Fibroblast of upper back skin (primary cell): ENCODE measurements around the gene STH.
"Not testable (repeated sequence)": the region's sequence is repeated elsewhere in the genome, so short reads cannot be mapped to it uniquely, and the experiment has no call there.

Source experiments
- DNase-seq: peaks from one replicate; pipeline ENCODE4 v3.0.0-alpha.2; 2013

STH gene

GRCh38 chr17:45987706-45988105 is 11.3 kb upstream of the STH start:
- DNase-seq = no peak

- DNase-seq = no peak
These were observed 9.3 kb upstream of the STH start for GRCh38 chr17:45989759-45990158.

- no peak for DNase-seq
These were observed 8.2 kb upstream of the STH start for GRCh38 chr17:45990886-45991285.

DNA sequence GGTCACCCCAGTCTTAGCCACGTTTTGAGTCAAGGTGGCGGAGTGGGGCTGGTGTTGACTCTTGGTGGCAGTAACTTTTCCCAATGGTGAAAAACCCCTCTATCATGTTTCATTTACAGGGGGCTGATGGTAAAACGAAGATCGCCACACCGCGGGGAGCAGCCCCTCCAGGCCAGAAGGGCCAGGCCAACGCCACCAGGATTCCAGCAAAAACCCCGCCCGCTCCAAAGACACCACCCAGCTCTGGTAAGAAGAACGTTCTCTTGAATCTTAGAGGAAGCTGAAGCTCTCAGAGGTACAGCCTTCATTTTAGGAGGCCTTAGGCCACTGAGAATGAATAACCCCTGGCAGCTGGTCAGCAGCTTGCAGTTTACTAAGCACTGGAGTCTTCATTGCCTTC is 7.7 kb upstream of the STH start:
- no peak for DNase-seq

DNA sequence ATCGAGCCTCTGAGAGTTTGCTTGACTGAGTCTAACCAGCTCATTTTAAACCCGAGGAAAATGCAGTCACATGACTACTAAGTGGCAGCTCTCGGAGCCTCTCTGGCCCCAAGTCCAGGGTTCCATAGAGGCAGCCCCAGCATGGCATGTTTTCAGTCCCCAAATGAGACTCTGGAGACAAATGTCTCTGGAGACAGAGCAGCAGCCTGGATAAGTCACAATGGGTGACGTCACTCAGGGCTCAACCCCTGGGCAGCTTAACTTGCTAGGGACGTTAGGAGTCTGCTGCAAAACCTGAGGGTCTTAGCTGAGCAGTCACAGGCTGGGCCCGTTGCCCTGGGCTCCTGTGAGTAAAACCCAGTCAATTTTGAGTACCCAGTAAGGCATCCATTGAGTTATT is 6.9 kb upstream of the STH start:
- DNase-seq = no peak

DNA sequence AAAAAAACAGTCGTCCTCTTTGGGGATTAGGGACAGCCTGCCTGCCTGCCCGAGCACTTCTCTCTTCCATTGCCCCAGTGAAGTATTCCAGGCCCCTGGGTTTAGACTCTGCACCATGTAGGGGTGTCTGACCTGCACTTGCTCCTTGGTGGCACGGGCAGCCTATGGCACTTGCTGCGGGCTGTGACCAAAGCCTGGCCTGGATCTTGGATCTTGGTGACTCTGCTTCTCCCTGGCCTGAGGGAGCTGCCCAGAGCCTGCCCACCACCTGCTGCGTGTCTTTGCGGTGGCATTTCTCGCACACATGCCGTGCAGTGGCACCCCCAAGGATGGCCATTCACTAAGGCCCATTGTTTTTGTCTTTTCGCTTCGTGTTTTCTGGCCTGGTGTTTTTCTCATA is 6.1 kb upstream of the STH start:
- DNase-seq = no peak

GRCh38 chr17:45993962-45994627 is 5.0 kb upstream of the STH start:
- DNase-seq = no peak

GRCh38 chr17:45994987-45995386 is 4.1 kb upstream of the STH start:
- DNase-seq = no peak

DNA sequence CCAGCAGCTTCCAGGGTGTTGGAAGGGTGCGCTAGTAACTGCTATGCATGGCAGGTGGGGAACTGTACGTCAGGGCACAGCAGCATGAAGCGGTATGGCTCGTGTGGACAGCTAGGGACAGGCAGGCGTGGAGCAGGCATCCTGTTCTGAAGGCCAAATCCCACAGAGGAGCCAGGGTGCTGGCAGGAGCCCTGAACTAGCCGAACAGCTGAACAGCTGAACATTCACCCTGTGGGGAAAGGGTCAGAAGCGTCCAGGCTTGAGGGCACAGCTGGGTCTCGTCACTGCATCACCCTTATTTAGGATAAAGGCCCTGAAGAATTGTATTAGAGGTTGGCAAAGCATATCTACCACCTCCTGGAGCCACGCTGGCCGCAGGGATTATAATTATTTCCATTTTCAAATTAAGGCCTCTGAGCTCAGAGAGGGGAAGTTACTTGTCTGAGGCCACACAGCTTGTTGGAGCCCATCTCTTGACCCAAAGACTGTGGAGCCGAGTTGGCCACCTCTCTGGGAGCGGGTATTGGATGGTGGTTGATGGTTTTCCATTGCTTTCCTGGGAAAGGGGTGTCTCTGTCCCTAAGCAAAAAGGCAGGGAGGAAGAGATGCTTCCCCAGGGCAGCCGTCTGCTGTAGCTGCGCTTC is 3.3 kb upstream of the STH start:
- DNase-seq = no peak

- no peak for DNase-seq
These were observed 2.6 kb upstream of the STH start for GRCh38 chr17:45996282-45996937.

GRCh38 chr17:45997166-45997565 is 1.9 kb upstream of the STH start:
- no peak for DNase-seq

DNA sequence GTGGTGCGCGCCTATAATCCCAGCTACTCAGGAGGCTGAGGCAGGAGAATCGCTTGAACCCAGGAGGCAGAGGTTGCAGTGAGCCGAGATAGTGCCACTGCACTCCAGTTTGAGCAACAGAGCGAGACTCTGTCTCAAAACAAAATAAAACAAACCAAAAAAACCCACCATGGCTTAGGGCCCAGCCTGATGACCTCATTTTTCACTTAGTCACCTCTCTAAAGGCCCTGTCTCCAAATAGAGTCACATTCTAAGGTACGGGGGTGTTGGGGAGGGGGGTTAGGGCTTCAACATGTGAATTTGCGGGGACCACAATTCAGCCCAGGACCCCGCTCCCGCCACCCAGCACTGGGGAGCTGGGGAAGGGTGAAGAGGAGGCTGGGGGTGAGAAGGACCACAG is 1.4 kb upstream of the STH start:
- peak; percentile 32 for DNase-seq

DNA sequence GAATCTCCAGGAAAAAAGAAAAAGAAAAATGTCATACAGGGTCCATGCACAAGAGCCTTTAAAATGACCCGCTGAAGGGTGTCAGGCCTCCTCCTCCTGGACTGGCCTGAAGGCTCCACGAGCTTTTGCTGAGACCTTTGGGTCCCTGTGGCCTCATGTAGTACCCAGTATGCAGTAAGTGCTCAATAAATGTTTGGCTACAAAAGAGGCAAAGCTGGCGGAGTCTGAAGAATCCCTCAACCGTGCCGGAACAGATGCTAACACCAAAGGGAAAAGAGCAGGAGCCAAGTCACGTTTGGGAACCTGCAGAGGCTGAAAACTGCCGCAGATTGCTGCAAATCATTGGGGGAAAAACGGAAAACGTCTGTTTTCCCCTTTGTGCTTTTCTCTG is 845 bp downstream of the STH start:
- no peak for DNase-seq

GRCh38 chr17:46000292-46000691 is 1.2 kb downstream of the STH start:
- DNase-seq = no peak

- no peak for DNase-seq
These were observed 1.7 kb downstream of the STH start for GRCh38 chr17:46000757-46001156.

GRCh38 chr17:46001390-46002310 is 2.6 kb downstream of the STH start:
- DNase-seq = no peak

DNA sequence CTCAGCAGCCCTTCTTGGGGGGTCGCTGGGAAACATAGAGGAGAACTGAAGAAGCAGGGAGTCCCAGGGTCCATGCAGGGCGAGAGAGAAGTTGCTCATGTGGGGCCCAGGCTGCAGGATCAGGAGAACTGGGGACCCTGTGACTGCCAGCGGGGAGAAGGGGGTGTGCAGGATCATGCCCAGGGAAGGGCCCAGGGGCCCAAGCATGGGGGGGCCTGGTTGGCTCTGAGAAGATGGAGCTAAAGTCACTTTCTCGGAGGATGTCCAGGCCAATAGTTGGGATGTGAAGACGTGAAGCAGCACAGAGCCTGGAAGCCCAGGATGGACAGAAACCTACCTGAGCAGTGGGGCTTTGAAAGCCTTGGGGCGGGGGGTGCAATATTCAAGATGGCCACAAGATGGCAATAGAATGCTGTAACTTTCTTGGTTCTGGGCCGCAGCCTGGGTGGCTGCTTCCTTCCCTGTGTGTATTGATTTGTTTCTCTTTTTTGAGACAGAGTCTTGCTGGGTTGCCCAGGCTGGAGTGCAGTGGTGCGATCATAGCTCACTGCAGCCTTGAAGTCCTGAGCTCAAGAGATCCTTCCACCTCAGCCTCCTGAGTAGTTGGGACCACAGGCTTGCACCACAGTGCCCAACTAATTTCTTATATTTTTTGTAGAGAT is 3.4 kb downstream of the STH start:
- DNase-seq = peak; percentile 55

- DNase-seq = no peak
These were observed 3.9 kb downstream of the STH start for GRCh38 chr17:46002973-46003316.

GRCh38 chr17:46003907-46004748 is 5.1 kb downstream of the STH start:
- peak; percentile 3 for DNase-seq

- DNase-seq = not testable (repeated sequence)
These were observed 7.0 kb downstream of the STH start for GRCh38 chr17:46006082-46006481.

- DNase-seq = no peak
These were observed 8.5 kb downstream of the STH start for GRCh38 chr17:46007461-46007965.

DNA sequence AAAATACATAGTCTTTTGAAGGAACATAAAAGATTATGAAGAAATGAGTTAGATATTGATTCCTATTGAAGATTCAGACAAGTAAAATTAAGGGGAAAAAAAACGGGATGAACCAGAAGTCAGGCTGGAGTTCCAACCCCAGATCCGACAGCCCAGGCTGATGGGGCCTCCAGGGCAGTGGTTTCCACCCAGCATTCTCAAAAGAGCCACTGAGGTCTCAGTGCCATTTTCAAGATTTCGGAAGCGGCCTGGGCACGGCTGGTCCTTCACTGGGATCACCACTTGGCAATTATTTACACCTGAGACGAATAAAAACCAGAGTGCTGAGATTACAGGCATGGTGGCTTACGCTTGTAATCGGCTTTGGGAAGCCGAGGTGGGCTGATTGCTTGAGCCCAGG is 9.5 kb downstream of the STH start:
- no peak for DNase-seq
